Body of pancreas (tissue), 4 donors: ENCODE results near the gene KDM2B. TPM values are rescaled to one million over a fixed set of nuclear protein-coding genes. Genes with fewer than 3 reads are reported as not detected.
A peak's percentile ranks its signal among the peaks of the same experiment; 100 is the strongest.

Experiments
- ATAC-seq: fragments of 150-250 bp; one replicate; pipeline ENCODE4 v1.9.1; 2016
- DNase-seq, 4 donors: peaks; one replicate each; pipeline ENCODE4 v3.0.0-alpha.2; 2019
- H3K27ac ChIP-seq, 4 donors: fragments of 200-600 bp; sonication (generic); 1 replicate in 3 of 4; 2 replicates in 1 of 4; pipeline versions ENCODE4 v1.5.1 to v1.6.1; 2016 to 2019; ENCODE audit warnings: mild to moderate bottlenecking in 1 of 4, mixed read lengths in 1 of 4, moderate library complexity in 1 of 4
- H3K27me3 ChIP-seq, 2 donors: fragments of 200-600 bp; sonication (generic); one replicate each; pipeline ENCODE4 v1.6.0; 2016; ENCODE audit warnings: mild to moderate bottlenecking in 1 of 2
- H3K36me3 ChIP-seq, 2 donors: fragments of 200-600 bp; sonication (generic); replicated peaks in 1 of 2; 2 replicates each; pipeline ENCODE4 v1.5.1; 2016; ENCODE audit warnings: low read depth in 2 of 2; ENCODE audit not compliant: insufficient read depth in 1 of 2
- H3K4me1 ChIP-seq: fragments of 200-600 bp; sonication (generic); one replicate; pipeline ENCODE4 v1.6.0; 2016
- H3K4me3 ChIP-seq, 2 donors: fragments of 200-600 bp; sonication (generic); 1 replicate in 1 of 2; 2 replicates in 1 of 2; pipeline ENCODE4 v1.5.1; 2016 to 2019
- H3K9me3 ChIP-seq, 3 donors: fragments of 200-600 bp; sonication (generic); 1 replicate in 2 of 3; 2 replicates in 1 of 3; pipeline ENCODE4 v1.5.1; 2016
- CTCF ChIP-seq, 7 experiments: fragments of 450-650 bp in 4 of 7; fragments of 200-600 bp in 3 of 7; sonication (generic) in 3 of 7; IDR thresholded peaks; one replicate each; pipeline ENCODE4 v1.5.1; 2016 to 2019; ENCODE audit warnings: antibody characterized with exemption in 7 of 7
- POLR2A ChIP-seq, 3 donors: fragments of 450-650 bp; IDR thresholded peaks; one replicate each; pipeline ENCODE4 v1.6.1; 2016; ENCODE audit warnings: antibody characterized with exemption in 3 of 3, mild to moderate bottlenecking in 2 of 3
- WGBS, 2 donors: methylation state at CpG; one replicate each; pipeline ENCODE4 v1.1.5; 2017; 5-methylcytosine and 5-hydroxymethylcytosine counted together
- intact Hi-C: fragments of 100-400 bp; cut with DNase I; formaldehyde crosslinking; loops from one replicate; pipeline ENCODE4 v1.15.1; 2023
- total RNA-seq, 2 donors: library from RNA; depleted of rRNA; stranded (reverse); fragments of >200 nt; gene quantifications; one replicate each; pipeline ENCODE4 v1.1.0, GENCODE V29; 2016

Gene KDM2B
- total RNA-seq, 2 donors from 2014 or later, result 17.8 to 26.5 TPM

DNA sequence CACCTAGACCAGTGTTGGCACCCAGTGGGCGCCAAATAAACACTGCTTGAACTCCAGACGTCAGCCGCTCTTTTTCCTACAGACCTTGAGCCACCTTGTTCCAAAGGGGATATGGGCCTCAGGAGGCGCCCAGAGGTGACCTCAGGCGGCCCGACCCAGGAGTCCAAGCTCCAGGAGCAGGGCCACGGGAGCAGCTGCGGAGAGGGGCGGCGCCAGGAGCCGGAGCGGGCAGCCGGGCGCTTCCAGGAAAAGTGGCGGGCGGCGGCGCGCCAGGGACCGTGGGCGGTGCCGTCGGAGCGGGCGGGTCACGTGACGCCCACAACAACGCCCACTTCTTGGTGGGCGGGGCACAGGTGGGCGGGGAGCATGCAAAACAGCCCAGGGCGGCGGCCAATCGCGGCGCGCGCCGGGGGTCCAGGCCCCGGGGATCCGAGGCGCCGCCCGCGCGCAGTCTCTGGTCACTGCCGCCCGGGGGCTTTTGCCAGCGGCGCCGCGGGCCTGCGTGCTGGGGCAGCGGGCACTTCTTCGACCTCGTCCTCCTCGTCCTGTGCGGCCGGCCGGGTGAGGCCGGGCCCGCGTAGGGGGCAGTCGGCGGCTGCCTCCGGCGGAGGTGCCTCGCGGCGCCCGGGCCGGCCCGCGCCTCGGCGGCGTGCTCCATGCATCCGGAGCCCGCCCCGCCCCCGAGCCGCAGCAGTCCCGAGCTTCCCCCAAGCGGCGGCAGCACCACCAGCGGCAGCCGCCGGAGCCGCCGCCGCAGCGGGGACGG lies 45.4 kb upstream of the KDM2B start, which contains the start of gene ORAI1:
Gene ORAI1 (plus strand): TSS at position 444 of the 766 bp plus-strand sequence.
- TF ChIP-seq POLR2A (IDR thresholded peaks at IDR 0.05) (peak; percentile 41 to 58 (median 47)), CTCF (IDR thresholded peaks at IDR 0.05) (peak in 3 of 7 experiments; percentile 7 to 47 (median 33))
- Histone ChIP-seq H3K36me3 (no peaks in the 10 kb centered on the region), H3K27me3 (no peaks in the 10 kb centered on the region), H3K9me3 (no peaks in the 10 kb centered on the region), H3K4me3 (peak within 1 kb of the TSS; percentile 56 to 59), H3K27ac (peak within 1 kb of the TSS; percentile 76 to 96 (median 93)), H3K4me1 (peaks cover 36% of the 10 kb centered on the region)
- 1% methylated on average over 24 to 84 of the region's 92 CpGs for WGBS, 2 donors
- DNase-seq, result peak; percentile 97 to 99 (median 98)
- intact Hi-C loops, result loop anchor here (10.0 kb wide), 2 partner anchors 51 to 59 kb away; no protein-coding TSS in a partner anchor
- peak; percentile 89 for ATAC-seq

DNA sequence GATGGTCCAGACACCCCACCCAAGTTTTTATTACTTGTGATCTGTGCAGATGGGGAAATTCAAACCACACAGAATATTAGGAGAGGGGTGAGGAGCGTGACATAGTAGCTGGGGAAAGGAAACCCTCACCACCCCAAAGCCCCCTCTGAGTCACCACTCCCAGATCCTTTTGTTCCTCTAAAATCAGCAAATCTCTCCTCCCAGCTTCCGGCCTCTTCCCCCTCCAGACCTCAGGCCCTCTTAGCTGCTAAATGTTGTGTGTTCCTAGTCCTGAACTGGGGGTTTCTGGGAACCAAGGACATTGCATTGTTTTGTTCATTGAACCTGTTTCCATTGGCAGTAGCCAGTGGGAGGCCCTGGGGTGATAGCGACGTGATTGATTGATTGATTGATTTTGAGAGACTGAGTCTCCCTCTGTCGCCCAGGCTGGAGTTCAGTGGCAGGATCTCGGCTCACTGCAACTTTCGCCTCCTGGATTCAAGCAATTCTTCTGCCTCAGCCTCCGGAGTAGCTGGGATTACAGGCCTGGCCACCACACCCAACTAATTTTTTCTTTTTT lies 39.6 kb upstream of the KDM2B start:
- ATAC-seq (no peak), DNase-seq (peak in 1 of 4 donors; percentile 19)
- TF ChIP-seq POLR2A (IDR thresholded peaks at IDR 0.05) (no peak), CTCF (IDR thresholded peaks at IDR 0.05) (no peak)
- Histone ChIP-seq H3K4me3 (no peak overlapping the region), H3K27ac (no peak overlapping the region), H3K9me3 (no peaks in the 10 kb centered on the region), H3K36me3 (no peaks in the 10 kb centered on the region), H3K27me3 (no peaks in the 10 kb centered on the region), H3K4me1 (peaks cover 6% of the 10 kb centered on the region)
- intact Hi-C loops, result loop anchor here (10.0 kb wide), 2 partner anchors 46 to 64 kb away; no protein-coding TSS in a partner anchor
- WGBS, 2 donors, result 65 to 69% methylated on average over 8 of the region's 8 CpGs

DNA sequence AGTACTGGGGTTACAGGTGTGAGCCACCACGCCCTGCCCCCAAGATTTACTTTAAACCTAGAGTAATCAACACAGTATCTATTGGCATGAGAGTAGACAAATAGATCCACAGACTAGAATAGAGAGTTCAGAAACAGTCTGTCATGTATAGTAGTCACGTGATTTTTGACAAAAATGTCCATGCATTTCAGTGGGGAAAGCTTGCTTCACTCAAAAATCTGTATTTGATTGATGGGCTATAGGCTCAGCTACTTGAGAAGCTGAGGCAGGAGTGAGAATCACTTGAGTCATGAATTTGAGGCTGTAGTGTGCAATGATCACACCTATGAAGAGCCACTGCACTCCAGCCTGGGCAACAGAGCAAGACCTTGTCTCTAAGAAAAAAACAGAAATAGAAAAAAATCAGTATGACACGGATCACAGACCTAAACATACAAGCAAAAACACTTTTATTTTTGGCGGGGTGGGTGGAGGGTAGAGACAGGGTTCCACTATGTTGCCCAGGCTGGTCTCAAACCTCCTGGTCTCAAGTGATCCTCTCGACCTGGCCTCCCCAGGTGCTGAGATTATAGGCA lies 37.9 kb upstream of the KDM2B start:
- DNase-seq (no peak), ATAC-seq (no peak)
- Histone ChIP-seq H3K27ac (no peak overlapping the region), H3K4me3 (no peak overlapping the region), H3K9me3 (no peaks in the 10 kb centered on the region), H3K36me3 (no peaks in the 10 kb centered on the region), H3K4me1 (no peaks in the 10 kb centered on the region), H3K27me3 (no peaks in the 10 kb centered on the region)
- TF ChIP-seq POLR2A (IDR thresholded peaks at IDR 0.05), result no peak
- no peak for TF ChIP-seq CTCF (IDR thresholded peaks at IDR 0.05)
- intact Hi-C loops, result no loop called here
- WGBS, 2 donors, result 84% methylated on average over 5 of the region's 5 CpGs

DNA sequence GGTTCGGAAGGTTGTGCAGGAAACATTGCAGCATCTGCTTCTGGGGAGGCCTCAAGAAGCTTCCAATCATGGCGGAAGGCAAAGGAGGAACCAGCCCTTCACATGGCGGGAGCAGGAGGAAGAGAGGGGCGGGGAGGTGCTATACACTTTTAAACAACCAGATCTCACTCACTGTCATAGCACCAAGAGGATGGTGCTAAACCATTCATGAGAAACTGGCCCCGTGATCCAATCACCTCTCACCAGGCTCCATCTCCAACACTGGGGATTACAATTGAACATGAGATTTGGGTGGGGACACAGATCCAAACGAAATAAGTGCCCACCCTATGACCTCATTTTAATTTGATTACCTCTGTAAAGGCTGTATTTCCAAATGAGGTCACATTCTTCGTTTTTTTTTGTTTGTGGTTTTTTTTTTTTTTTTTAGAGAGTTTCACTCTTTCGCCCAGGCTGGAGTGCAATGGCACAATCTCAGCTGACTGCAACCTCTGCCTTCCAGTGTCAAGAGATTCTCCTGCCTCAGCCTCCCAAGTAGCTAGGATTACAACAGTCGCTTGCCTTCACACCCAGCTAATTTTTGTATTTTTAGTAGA lies 34.1 kb upstream of the KDM2B start:
- no peak overlapping the region for H3K27ac ChIP-seq
- H3K4me1 ChIP-seq, result peaks cover 8% of the 10 kb centered on the region
- H3K4me3 ChIP-seq, result no peak overlapping the region
- DNase-seq (no peak), ATAC-seq (no peak)
- 68 to 82% methylated on average over 9 of the region's 9 CpGs for whole genome bisulfite sequencing, 2 donors
- no peaks in the 10 kb centered on the region for H3K9me3 ChIP-seq
- intact Hi-C loops, result no loop called here
- H3K27me3 ChIP-seq, result no peaks in the 10 kb centered on the region
- no peak for TF ChIP-seq POLR2A (IDR thresholded peaks at IDR 0.05)
- no peak for TF ChIP-seq CTCF (IDR thresholded peaks at IDR 0.05)
- H3K36me3 ChIP-seq, result no peaks in the 10 kb centered on the region
